ENCODE data around the gene LITAFD. TPM values are rescaled to one million over a fixed set of nuclear protein-coding genes. Genes with fewer than 3 reads are reported as not detected.

Gene LITAFD
- total RNA-seq, 3 donors from 2014 or later: not detected

DNA sequence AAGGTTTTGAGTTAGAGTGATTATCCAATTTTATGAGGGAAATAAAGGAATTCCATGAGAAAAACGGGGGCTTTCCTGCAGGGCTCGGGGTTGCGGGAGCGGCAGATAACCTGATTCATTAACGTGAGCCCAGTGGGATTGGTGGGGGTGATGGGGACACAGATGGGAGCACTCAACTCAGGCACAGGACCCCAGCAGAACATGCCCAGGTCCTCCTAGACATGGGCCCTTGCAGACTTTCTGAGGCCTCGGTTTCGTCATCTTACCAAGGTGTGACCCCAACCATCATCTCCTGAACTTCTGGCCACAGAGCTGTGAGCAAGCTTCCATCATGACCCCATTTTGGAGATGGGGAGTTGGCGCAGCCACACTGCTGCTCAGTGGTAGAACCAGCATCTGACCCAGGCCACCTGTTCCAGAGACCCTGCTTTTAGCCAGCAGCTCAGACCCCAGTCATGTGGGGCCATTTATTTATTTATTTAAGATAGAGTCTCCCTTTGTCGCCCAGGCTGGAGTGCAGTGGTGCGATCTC, 35.7 kb upstream of the LITAFD start:
- TF ChIP-seq, protein P1, sequence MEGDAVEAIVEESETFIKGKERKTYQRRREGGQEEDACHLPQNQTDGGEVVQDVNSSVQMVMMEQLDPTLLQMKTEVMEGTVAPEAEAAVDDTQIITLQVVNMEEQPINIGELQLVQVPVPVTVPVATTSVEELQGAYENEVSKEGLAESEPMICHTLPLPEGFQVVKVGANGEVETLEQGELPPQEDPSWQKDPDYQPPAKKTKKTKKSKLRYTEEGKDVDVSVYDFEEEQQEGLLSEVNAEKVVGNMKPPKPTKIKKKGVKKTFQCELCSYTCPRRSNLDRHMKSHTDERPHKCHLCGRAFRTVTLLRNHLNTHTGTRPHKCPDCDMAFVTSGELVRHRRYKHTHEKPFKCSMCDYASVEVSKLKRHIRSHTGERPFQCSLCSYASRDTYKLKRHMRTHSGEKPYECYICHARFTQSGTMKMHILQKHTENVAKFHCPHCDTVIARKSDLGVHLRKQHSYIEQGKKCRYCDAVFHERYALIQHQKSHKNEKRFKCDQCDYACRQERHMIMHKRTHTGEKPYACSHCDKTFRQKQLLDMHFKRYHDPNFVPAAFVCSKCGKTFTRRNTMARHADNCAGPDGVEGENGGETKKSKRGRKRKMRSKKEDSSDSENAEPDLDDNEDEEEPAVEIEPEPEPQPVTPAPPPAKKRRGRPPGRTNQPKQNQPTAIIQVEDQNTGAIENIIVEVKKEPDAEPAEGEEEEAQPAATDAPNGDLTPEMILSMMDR (IDR thresholded peaks at IDR 0.05): no peak
- no peaks in the 10 kb centered on the region for H3K4me1 ChIP-seq (ENCODE audit: low read depth)
- H3K4me3 ChIP-seq: no peak overlapping the region
- DNase-seq (no peak), ATAC-seq (no peak)
- H3K9me3 ChIP-seq: no peaks in the 10 kb centered on the region
- peaks cover 10% of the 10 kb centered on the region for H3K36me3 ChIP-seq (ENCODE audit: low read depth)
- intact Hi-C loops (cut with DNase I, micrococcal nuclease): no loop called here

DNA sequence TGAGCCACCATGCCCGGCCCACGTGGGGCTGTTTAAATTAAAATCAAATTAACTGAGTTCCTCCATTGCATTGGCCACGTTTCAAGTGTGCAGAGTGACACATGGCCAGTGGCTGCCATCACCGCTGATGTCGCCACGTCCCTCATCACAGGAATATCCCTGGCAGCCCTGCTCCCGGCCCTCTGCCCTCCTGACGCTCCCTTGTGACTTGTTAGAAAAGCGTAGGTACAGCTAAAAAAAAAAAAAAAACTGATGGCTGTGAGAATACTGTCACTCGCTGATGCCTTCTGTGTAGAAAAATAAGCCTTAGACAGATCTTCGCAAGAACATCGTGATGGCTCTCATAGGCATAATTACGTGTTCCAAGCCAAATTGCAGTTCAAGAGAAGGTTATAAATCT, 35.0 kb upstream of the LITAFD start:
- peaks cover 10% of the 10 kb centered on the region for H3K36me3 ChIP-seq (ENCODE audit: low read depth)
- ATAC-seq: no peak

DNA sequence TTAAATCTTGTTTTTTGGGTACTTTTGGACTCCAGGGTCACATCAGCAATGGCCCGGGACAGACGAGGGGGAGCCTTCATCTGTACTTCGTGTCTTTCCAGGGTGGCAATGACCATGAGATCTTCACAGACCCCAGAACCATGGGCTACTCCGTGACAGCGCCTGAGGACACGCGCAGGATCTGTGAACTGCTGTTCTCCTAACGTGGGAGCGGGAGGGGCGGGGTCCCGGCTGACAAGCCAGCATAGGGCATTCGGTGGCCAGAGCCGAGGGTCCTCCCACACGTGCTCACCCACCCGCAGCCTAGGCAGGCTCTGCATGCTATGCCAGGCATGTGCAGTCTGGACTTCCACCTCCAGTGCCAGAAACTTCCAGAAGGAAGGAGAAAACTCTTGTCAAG, 34.5 kb upstream of the LITAFD start:
- Histone ChIP-seq H3K4me3 (no peak overlapping the region), H3K9me3 (no peaks in the 10 kb centered on the region), H3K4me1 (ENCODE audit: low read depth) (no peaks in the 10 kb centered on the region), H3K36me3 (ENCODE audit: low read depth) (peaks cover 10% of the 10 kb centered on the region)
- DNase-seq: peak in 1 of 3 donors; percentile 6
- TF ChIP-seq, protein P1 (IDR thresholded peaks at IDR 0.05): no peak
- ATAC-seq: no peak
- intact Hi-C loops (cut with DNase I, micrococcal nuclease): no loop called here

More for the DNA sequence above, 35.0 kb upstream of the LITAFD start:
- intact Hi-C loops (cut with DNase I, micrococcal nuclease): no loop called here
- TF ChIP-seq, protein P1 (IDR thresholded peaks at IDR 0.05): no peak
- no peak overlapping the region for H3K4me3 ChIP-seq
- no peaks in the 10 kb centered on the region for H3K4me1 ChIP-seq (ENCODE audit: low read depth)
- no peak for DNase-seq
- H3K9me3 ChIP-seq: no peaks in the 10 kb centered on the region

DNA sequence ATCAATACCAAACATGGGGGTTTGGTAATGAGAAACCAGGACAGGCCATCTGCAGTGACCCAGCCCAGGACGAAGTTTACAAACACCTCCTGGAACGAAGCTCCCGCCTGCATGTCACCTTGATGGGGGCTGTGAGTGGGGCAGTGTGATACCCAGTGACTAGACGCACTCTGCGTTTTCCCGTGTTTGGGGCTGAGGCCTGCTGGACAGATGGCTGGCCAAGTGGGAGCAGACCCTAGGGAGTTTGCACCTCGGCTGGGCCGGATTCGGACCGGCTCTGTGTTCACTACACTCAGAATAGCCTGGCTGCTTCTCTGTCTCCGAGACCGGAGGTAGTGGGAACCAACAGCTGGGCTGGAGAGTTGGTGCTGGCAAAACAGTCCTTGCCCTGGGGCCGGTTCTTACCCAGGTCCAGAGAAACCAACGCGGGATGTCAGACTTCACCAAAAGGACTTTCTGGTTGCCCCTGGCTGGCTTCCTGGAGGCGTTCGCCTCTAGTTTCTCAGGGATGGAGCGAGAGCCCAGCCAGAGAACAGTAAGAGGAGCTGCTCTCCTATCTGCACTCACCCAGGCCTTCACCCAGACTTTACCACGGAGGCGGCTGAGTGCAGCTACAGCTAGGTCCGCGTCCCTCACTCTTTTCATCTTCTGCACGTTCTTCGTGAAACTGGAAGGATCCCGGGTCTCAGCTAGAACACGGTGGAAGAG, 33.8 kb upstream of the LITAFD start:
- ATAC-seq (no peak), DNase-seq (no peak)
- peaks cover 10% of the 10 kb centered on the region for H3K36me3 ChIP-seq (ENCODE audit: low read depth)

DNA sequence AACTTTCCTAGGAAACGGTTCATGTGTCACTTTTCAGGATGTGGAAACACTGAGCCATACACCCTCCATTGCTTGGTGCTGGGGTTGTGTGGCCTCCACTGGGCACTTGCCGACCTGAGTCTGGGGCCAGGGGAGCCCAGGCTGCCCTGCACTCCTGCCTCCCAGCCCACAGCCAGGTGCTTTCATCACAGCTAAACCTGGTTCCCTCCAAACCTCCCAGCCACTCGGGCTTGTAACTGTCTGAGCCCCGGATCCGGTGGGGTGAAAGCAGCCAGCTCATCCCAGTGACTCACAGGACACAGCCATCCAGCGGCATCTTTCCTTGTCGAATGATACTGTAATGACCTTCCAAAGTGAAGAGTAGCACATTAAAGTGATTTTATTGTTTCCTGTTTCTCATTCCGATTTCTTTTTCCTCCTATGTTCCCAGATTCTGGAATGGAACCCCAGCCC, 33.2 kb upstream of the LITAFD start:
- TF ChIP-seq, protein P1 (IDR thresholded peaks at IDR 0.05): no peak
- intact Hi-C loops (cut with DNase I, micrococcal nuclease): no loop called here
- no peaks in the 10 kb centered on the region for H3K9me3 ChIP-seq
- H3K4me3 ChIP-seq: no peak overlapping the region
- ATAC-seq (no peak), DNase-seq (no peak)
- no peaks in the 10 kb centered on the region for H3K4me1 ChIP-seq (ENCODE audit: low read depth)
- H3K36me3 ChIP-seq (ENCODE audit: low read depth): peaks cover 10% of the 10 kb centered on the region

More for the DNA sequence above, 33.8 kb upstream of the LITAFD start:
- TF ChIP-seq, protein P1 (IDR thresholded peaks at IDR 0.05): no peak
- no peak overlapping the region for H3K4me3 ChIP-seq
- no peaks in the 10 kb centered on the region for H3K4me1 ChIP-seq (ENCODE audit: low read depth)
- no peaks in the 10 kb centered on the region for H3K9me3 ChIP-seq
- intact Hi-C loops (cut with DNase I, micrococcal nuclease): no loop called here
